ENCODE measurements around the gene CENPH. TPM values are rescaled to one million over a fixed set of nuclear protein-coding genes. Genes with fewer than 3 reads are reported as not detected.
"Not testable (repeated sequence)": the region's sequence is repeated elsewhere in the genome, so short reads cannot be mapped to it uniquely, and the experiment has no call there.

The CENPH gene
- total and polyA plus RNA-seq, 2 donors, result 9.4 to 30.3 TPM

DNA sequence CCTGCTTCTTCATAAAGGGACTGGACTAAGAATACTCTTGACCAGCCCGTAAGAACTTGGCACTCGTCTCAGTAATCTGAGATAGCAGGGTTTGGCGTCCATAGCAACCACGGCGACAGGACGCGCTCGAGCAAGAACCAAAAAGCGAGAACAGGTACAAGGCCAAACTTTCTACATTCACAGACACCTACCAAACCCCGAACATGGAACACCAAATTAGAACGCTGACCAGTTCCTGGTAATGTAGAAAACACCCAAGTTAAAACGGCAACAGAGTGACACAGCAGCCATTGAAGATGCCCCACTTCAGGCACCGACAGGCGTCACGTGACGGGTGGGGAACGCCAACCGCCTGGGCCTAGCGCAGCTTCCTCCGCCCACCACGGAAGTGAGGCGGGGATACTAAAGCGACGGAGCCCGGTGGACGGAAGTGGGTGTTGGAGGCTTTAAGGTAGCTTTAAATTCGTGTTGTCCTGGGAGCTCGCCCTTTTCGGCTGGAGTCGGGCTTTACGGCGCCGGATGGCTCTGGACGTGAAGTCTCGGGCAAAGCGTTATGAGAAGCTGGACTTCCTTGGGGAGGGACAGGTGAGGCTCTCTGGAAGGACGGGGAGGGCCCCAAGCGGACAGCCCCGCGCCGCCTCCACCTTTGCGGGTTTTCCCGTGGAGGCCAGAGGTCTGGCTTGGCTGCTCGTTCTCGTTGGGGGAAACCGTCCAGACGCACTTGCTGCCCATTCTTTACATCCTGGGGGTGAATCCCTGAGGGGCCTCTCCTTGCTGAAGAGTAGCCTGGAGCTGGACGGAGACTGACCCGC, 45.3 kb downstream of the CENPH start, which contains the start of gene CDK7:
Gene CDK7 (plus strand): TSS at position 430 of the 812 bp plus-strand sequence. CDS start 90 bp downstream, at position 520.
- no peaks in the 10 kb centered on the region for H3K27me3 ChIP-seq (ENCODE audit: control insufficient read depth in 2 of 2, insufficient read depth in 1 of 2, low read length in 1 of 2)
- DNase-seq (ENCODE audit: low read depth in 6 of 9, low spot score in 9 of 9), result peak; percentile 75 to 94 (median 86)
- peaks cover 3 to 4% of the 10 kb centered on the region in 2 donors for H3K4me1 ChIP-seq (ENCODE audit: control insufficient read depth in 2 of 2, insufficient read depth in 2 of 2, low read length in 2 of 2)
- WGBS, result under 1% methylated on average over 49 of the region's 49 CpGs
- H3K9me3 ChIP-seq (ENCODE audit: control insufficient read depth in 2 of 2, insufficient read depth in 1 of 2, low read length in 1 of 2), result no peaks in the 10 kb centered on the region
- H3K27ac ChIP-seq (ENCODE audit: low read depth in 1 of 2, low read length in 1 of 2), result peak within 1 kb of the TSS; percentile 48 to 85
- peak within 1 kb of the TSS; percentile 88 to 100 for H3K4me3 ChIP-seq (ENCODE audit: low read length in 2 of 2)
- H3K36me3 ChIP-seq (ENCODE audit: control insufficient read depth in 2 of 2, insufficient read depth in 2 of 2, low read length in 1 of 2), result peaks cover 5 to 14% of the 10 kb centered on the region in 2 donors

GRCh38 chr5:69236733-69237132, 47.4 kb downstream of the CENPH start:
- not testable (repeated sequence) for H3K4me3 ChIP-seq (ENCODE audit: low read length in 2 of 2); DNase-seq (ENCODE audit: low read depth in 6 of 9, low spot score in 9 of 9); H3K9me3 ChIP-seq (ENCODE audit: control insufficient read depth in 2 of 2, insufficient read depth in 1 of 2, low read length in 1 of 2); H3K4me1 ChIP-seq (ENCODE audit: control insufficient read depth in 2 of 2, insufficient read depth in 2 of 2, low read length in 2 of 2); H3K27me3 ChIP-seq (ENCODE audit: control insufficient read depth in 2 of 2, insufficient read depth in 1 of 2, low read length in 1 of 2)
- WGBS, result 95% methylated on average over 9 of the region's 9 CpGs
- Histone ChIP-seq H3K27ac (ENCODE audit: low read depth in 1 of 2, low read length in 1 of 2) (peak overlapping the region in 1 of 2 donors; percentile 18), H3K36me3 (ENCODE audit: control insufficient read depth in 2 of 2, insufficient read depth in 2 of 2, low read length in 1 of 2) (peaks cover 5 to 20% of the 10 kb centered on the region in 2 donors)

DNA sequence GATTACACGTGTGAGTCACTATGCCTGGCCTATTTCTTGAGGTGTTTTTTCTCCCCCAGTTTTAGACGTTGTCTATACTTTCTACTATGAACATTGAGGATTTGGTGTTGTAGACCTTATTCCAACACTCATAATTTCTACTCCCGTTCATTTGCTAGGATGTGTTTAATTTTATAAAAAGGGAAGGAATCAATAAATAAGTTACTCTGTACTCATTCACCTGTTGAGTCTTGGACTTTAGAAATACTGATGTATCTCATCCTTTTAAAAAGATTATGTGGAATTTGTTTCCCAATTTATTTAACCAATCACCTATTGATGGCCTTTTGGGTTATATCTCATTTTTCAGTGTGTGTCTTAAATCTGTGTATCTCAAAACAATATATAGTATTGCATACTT, 48.5 kb downstream of the CENPH start:
- Histone ChIP-seq H3K9me3 (ENCODE audit: control insufficient read depth in 2 of 2, insufficient read depth in 1 of 2, low read length in 1 of 2) (no peaks in the 10 kb centered on the region), H3K27me3 (ENCODE audit: control insufficient read depth in 2 of 2, insufficient read depth in 1 of 2, low read length in 1 of 2) (no peaks in the 10 kb centered on the region), H3K36me3 (ENCODE audit: control insufficient read depth in 2 of 2, insufficient read depth in 2 of 2, low read length in 1 of 2) (peaks cover 5 to 22% of the 10 kb centered on the region in 2 donors), H3K27ac (ENCODE audit: low read depth in 1 of 2, low read length in 1 of 2) (no peak overlapping the region), H3K4me1 (ENCODE audit: control insufficient read depth in 2 of 2, insufficient read depth in 2 of 2, low read length in 2 of 2) (peaks cover 3 to 4% of the 10 kb centered on the region in 2 donors), H3K4me3 (ENCODE audit: low read length in 2 of 2) (no peak overlapping the region)
- DNase-seq (ENCODE audit: low read depth in 6 of 9, low spot score in 9 of 9), result no peak
- 97% methylated on average over 3 of the region's 3 CpGs for WGBS

DNA sequence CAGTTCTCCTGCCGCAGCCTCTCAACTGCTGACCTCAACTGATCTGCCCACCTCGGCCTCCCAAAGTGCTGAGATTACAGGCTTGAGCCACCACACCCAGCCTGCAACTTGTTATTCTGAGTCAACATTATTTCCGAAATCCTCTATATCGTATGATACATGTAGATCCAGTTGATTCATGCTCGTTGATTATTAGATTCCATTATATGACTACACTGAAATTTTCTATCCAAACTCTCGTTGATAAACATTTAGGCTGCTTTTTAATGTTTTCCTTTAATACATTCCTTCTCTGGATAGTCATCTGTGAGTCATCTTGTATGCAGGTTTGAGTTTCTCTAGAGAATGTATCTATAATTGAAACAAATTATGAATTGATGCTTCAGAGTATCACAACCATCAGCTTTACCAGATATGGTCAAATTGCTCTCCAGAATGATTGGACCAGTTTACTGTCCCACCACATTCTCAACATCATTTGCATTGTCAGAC, 49.4 kb downstream of the CENPH start:
- no peak for DNase-seq (ENCODE audit: low read depth in 6 of 9, low spot score in 9 of 9)
- Histone ChIP-seq H3K4me3 (ENCODE audit: low read length in 2 of 2) (no peak overlapping the region), H3K27ac (ENCODE audit: low read depth in 1 of 2, low read length in 1 of 2) (no peak overlapping the region), H3K4me1 (ENCODE audit: control insufficient read depth in 2 of 2, insufficient read depth in 2 of 2, low read length in 2 of 2) (peaks cover 3 to 4% of the 10 kb centered on the region in 2 donors), H3K36me3 (ENCODE audit: control insufficient read depth in 2 of 2, insufficient read depth in 2 of 2, low read length in 1 of 2) (peaks cover 5 to 22% of the 10 kb centered on the region in 2 donors), H3K27me3 (ENCODE audit: control insufficient read depth in 2 of 2, insufficient read depth in 1 of 2, low read length in 1 of 2) (no peaks in the 10 kb centered on the region), H3K9me3 (ENCODE audit: control insufficient read depth in 2 of 2, insufficient read depth in 1 of 2, low read length in 1 of 2) (no peaks in the 10 kb centered on the region)
- WGBS, result 95% methylated on average over 6 of the region's 6 CpGs

DNA sequence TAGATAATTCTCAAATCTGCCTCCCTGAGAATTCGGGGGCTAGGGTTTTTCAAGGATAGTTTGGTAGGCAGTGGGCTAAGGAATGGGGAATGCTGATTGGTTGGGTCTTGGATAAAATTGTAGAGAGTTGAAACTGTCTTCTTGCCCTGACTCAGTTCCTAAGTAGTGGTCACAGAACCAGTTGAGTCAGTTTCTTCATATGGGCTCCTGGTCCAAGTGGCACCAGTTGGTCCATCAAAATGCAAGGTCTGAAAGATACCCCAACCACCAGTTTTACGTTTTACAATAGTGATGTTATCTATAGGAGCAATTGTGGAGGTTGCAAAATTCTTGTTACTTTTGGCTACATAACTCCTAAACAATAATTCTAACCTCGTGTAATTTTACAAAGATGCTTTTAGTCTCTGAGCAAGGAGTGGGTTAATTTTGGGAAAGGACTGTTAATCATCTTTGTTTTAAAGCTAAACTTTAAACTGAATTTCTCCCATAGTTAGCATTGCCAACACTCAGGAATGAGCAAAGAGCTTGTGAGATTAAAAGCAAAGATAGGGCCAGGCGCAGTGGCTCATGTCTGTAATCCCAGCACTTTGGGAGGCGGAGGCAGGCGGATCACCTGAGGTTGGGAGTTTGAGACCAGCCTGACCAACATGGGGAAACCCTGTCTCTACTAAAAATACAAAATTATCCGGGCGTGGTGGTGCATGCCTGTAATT, 53.0 kb downstream of the CENPH start:
- H3K27ac ChIP-seq (ENCODE audit: low read depth in 1 of 2, low read length in 1 of 2), result no peak overlapping the region
- H3K27me3 ChIP-seq (ENCODE audit: control insufficient read depth in 2 of 2, insufficient read depth in 1 of 2, low read length in 1 of 2), result no peaks in the 10 kb centered on the region
- H3K36me3 ChIP-seq (ENCODE audit: control insufficient read depth in 2 of 2, insufficient read depth in 2 of 2, low read length in 1 of 2), result peaks cover 0 to 18% of the 10 kb centered on the region in 2 donors
- no peaks in the 10 kb centered on the region for H3K4me1 ChIP-seq (ENCODE audit: control insufficient read depth in 2 of 2, insufficient read depth in 2 of 2, low read length in 2 of 2)
- no peak for DNase-seq (ENCODE audit: low read depth in 6 of 9, low spot score in 9 of 9)
- no peak overlapping the region for H3K4me3 ChIP-seq (ENCODE audit: low read length in 2 of 2)
- 95% methylated on average over 8 of the region's 8 CpGs for WGBS
- peaks cover 0 to 3% of the 10 kb centered on the region in 2 donors for H3K9me3 ChIP-seq (ENCODE audit: control insufficient read depth in 2 of 2, insufficient read depth in 1 of 2, low read length in 1 of 2)

GRCh38 chr5:69245031-69245430, 55.6 kb downstream of the CENPH start:
- Histone ChIP-seq H3K4me3 (ENCODE audit: low read length in 2 of 2) (no peak overlapping the region), H3K27me3 (ENCODE audit: control insufficient read depth in 2 of 2, insufficient read depth in 1 of 2, low read length in 1 of 2) (no peaks in the 10 kb centered on the region), H3K36me3 (ENCODE audit: control insufficient read depth in 2 of 2, insufficient read depth in 2 of 2, low read length in 1 of 2) (peaks cover 0 to 8% of the 10 kb centered on the region in 2 donors), H3K4me1 (ENCODE audit: control insufficient read depth in 2 of 2, insufficient read depth in 2 of 2, low read length in 2 of 2) (no peaks in the 10 kb centered on the region), H3K9me3 (ENCODE audit: control insufficient read depth in 2 of 2, insufficient read depth in 1 of 2, low read length in 1 of 2) (peaks cover 0 to 3% of the 10 kb centered on the region in 2 donors), H3K27ac (ENCODE audit: low read depth in 1 of 2, low read length in 1 of 2) (no peak overlapping the region)
- WGBS, result 98% methylated on average over 5 of the region's 5 CpGs
- DNase-seq (ENCODE audit: low read depth in 6 of 9, low spot score in 9 of 9), result no peak

- Histone ChIP-seq H3K27ac (ENCODE audit: low read depth in 1 of 2, low read length in 1 of 2) (no peak overlapping the region), H3K27me3 (ENCODE audit: control insufficient read depth in 2 of 2, insufficient read depth in 1 of 2, low read length in 1 of 2) (no peaks in the 10 kb centered on the region), H3K9me3 (ENCODE audit: control insufficient read depth in 2 of 2, insufficient read depth in 1 of 2, low read length in 1 of 2) (peaks cover 0 to 3% of the 10 kb centered on the region in 2 donors), H3K36me3 (ENCODE audit: control insufficient read depth in 2 of 2, insufficient read depth in 2 of 2, low read length in 1 of 2) (peaks cover 3 to 5% of the 10 kb centered on the region in 2 donors), H3K4me1 (ENCODE audit: control insufficient read depth in 2 of 2, insufficient read depth in 2 of 2, low read length in 2 of 2) (no peaks in the 10 kb centered on the region), H3K4me3 (ENCODE audit: low read length in 2 of 2) (no peak overlapping the region)
- 97% methylated on average over 2 of the region's 2 CpGs for WGBS
- no peak for DNase-seq (ENCODE audit: low read depth in 6 of 9, low spot score in 9 of 9)
These were observed 58.6 kb downstream of the CENPH start for GRCh38 chr5:69248019-69248418.

DNA sequence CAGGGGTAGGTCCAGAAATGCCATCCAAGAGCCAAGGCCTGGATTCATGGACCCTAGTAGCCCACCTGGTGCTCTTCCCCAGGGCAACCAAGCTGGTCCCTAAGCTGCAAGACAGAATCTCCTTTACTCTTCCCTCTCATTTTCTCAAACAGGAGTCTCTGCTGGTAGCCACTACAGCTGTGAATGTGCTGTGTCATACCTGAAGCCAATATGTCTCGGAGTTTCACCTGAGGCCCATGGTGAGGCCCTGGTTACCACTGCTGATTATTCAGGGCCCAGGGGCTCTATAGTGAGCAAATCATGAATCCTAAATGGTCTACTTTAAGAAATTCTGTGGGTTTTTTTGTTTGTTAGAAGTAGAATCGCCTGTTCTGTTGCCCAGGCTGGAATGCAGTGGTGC, 61.2 kb downstream of the CENPH start:
- 96% methylated on average over 2 of the region's 2 CpGs for WGBS
- DNase-seq (ENCODE audit: low read depth in 6 of 9, low spot score in 9 of 9), result no peak
- Histone ChIP-seq H3K36me3 (ENCODE audit: control insufficient read depth in 2 of 2, insufficient read depth in 2 of 2, low read length in 1 of 2) (peaks cover 3 to 5% of the 10 kb centered on the region in 2 donors), H3K27ac (ENCODE audit: low read depth in 1 of 2, low read length in 1 of 2) (no peak overlapping the region), H3K4me1 (ENCODE audit: control insufficient read depth in 2 of 2, insufficient read depth in 2 of 2, low read length in 2 of 2) (no peaks in the 10 kb centered on the region), H3K9me3 (ENCODE audit: control insufficient read depth in 2 of 2, insufficient read depth in 1 of 2, low read length in 1 of 2) (no peaks in the 10 kb centered on the region), H3K27me3 (ENCODE audit: control insufficient read depth in 2 of 2, insufficient read depth in 1 of 2, low read length in 1 of 2) (no peaks in the 10 kb centered on the region), H3K4me3 (ENCODE audit: low read length in 2 of 2) (no peak overlapping the region)

DNA sequence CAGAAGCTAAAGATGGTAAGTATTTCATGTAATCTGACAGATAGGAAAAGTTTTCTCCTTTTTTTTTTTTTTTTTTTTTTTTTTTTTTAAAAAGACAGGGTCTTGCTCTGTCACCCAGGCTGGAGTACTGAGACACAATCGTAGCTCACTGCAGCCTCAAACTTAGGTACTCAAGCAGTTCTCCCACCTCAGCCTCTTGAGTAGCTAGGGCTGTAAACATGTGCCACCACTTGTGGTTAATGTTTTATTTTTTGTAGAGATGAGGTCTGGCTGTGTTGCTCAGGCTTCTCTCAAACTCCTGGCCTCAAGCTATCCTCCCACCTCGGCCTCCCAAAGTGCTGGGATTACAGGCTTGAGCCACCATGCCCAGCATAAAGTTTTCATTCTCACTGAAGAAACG, 63.1 kb downstream of the CENPH start:
- no peak overlapping the region for H3K4me3 ChIP-seq (ENCODE audit: low read length in 2 of 2)
- H3K27ac ChIP-seq (ENCODE audit: low read depth in 1 of 2, low read length in 1 of 2), result no peak overlapping the region
- H3K4me1 ChIP-seq (ENCODE audit: control insufficient read depth in 2 of 2, insufficient read depth in 2 of 2, low read length in 2 of 2), result no peaks in the 10 kb centered on the region
- H3K36me3 ChIP-seq (ENCODE audit: control insufficient read depth in 2 of 2, insufficient read depth in 2 of 2, low read length in 1 of 2), result peaks cover 6 to 13% of the 10 kb centered on the region in 2 donors
- H3K9me3 ChIP-seq (ENCODE audit: control insufficient read depth in 2 of 2, insufficient read depth in 1 of 2, low read length in 1 of 2), result no peaks in the 10 kb centered on the region
- WGBS, result 96% methylated on average over 3 of the region's 3 CpGs
- no peak for DNase-seq (ENCODE audit: low read depth in 6 of 9, low spot score in 9 of 9)
- no peaks in the 10 kb centered on the region for H3K27me3 ChIP-seq (ENCODE audit: control insufficient read depth in 2 of 2, insufficient read depth in 1 of 2, low read length in 1 of 2)
